Naive thymus-derived CD8-positive, alpha-beta T cell (primary cell): ENCODE measurements around the gene FSIP2. TPM values are rescaled to one million over a fixed set of nuclear protein-coding genes. Genes with fewer than 3 reads are reported as not detected.
A peak's percentile ranks its signal among the peaks of the same experiment; 100 is the strongest.

Source experiments
- ATAC-seq, 2 donors: fragments of 150-1000 bp; cut with Tn5 transposase in 1 of 2; sonication (Bioruptor Pico), chemical (Tn5 transposase) in 1 of 2; 1 replicate in 1 of 2; 2 replicates in 1 of 2; pipeline ENCODE4 v1.10.0; 2021; ENCODE audit warnings: mild to moderate bottlenecking in 2 of 2, moderate library complexity in 2 of 2
- POLR2A ChIA-PET: fragments of 350-600 bp; sonication (Branson Sonifier 250); formaldehyde crosslinking; loops from one replicate; lab custom pipeline; 2021; ENCODE audit warnings: antibody characterized with exemption; lab: Charles Lee
- DNase-seq, 10 donors: peaks; one replicate each; pipeline versions ENCODE4 v3.0.0 to v3.0.0-alpha.2; 2020 to 2022
- H3K27ac Mint-ChIP-seq, 10 donors: one replicate each; pipeline ENCODE4 v1.8.0; 2020 to 2022; ENCODE audit warnings: mild to moderate bottlenecking in 10 of 10, mixed read lengths in 10 of 10, moderate library complexity in 4 of 10, inconsistent platforms in 1 of 10
- H3K27me3 Mint-ChIP-seq, 5 donors: one replicate each; pipeline ENCODE4 v1.8.0; 2021 to 2022; ENCODE audit warnings: mixed read lengths in 5 of 5
- H3K36me3 Mint-ChIP-seq, 3 donors: one replicate each; pipeline ENCODE4 v1.8.0; 2020 to 2022; ENCODE audit warnings: mixed read lengths in 3 of 3, mild to moderate bottlenecking in 2 of 3, inconsistent platforms in 1 of 3
- H3K4me1 Mint-ChIP-seq, 4 donors: one replicate each; pipeline ENCODE4 v1.8.0; 2021 to 2022; ENCODE audit warnings: mixed read lengths in 4 of 4
- H3K4me3 Mint-ChIP-seq, 10 donors: one replicate each; pipeline ENCODE4 v1.8.0; 2020 to 2022; ENCODE audit warnings: mild to moderate bottlenecking in 10 of 10, mixed read lengths in 10 of 10, moderate library complexity in 6 of 10, inconsistent platforms in 1 of 10
- H3K9me3 Mint-ChIP-seq, 9 donors: one replicate each; pipeline ENCODE4 v1.8.0; 2020 to 2022; ENCODE audit warnings: mixed read lengths in 9 of 9, mild to moderate bottlenecking in 3 of 9, inconsistent platforms in 1 of 9, moderate library complexity in 1 of 9
- polyA plus RNA-seq, 3 donors: library from polyadenylated mRNA; unstranded; fragments of 300-500 nt; fragmentation: Illumina TruSeq; gene quantifications; one replicate each; pipeline ENCODE4 v1.2.3, GENCODE V29; 2021
- total RNA-seq, 8 experiments: library from RNA in 2 of 8; stranded (reverse) in 2 of 8; gene quantifications; one replicate each; pipeline ENCODE4 v1.2.3 and lab custom pipeline; 2021 to 2026

Gene FSIP2
- total and polyA plus RNA-seq, 5 experiments from 2014 or later = 0.01 to 0.58 (median 0.36) TPM; not detected in 2

- POLR2A ChIA-PET = no interaction called here
- H3K4me1 Mint-ChIP-seq = no peaks in the 10 kb centered on the region
- H3K4me3 Mint-ChIP-seq = no peak overlapping the region
- peaks cover 0 to 3% (median 0%) of the 10 kb centered on the region in 9 donors for H3K9me3 Mint-ChIP-seq
- DNase-seq (no peak), ATAC-seq (no peak)
- H3K27ac Mint-ChIP-seq = peak overlapping the region in 2 of 10 donors; percentile 40 to 47
- H3K36me3 Mint-ChIP-seq = no peaks in the 10 kb centered on the region
- H3K27me3 Mint-ChIP-seq = no peaks in the 10 kb centered on the region
Measured at GRCh38 chr2:185875136-185875931, 136.7 kb downstream of the FSIP2 start.

GRCh38 chr2:185876234-185876633 is 137.6 kb downstream of the FSIP2 start:
- DNase-seq = no peak
- Mint-ChIP-seq H3K4me1 (no peaks in the 10 kb centered on the region), H3K9me3 (peaks cover 0 to 8% (median 0%) of the 10 kb centered on the region in 9 donors), H3K4me3 (no peak overlapping the region), H3K36me3 (no peaks in the 10 kb centered on the region), H3K27me3 (no peaks in the 10 kb centered on the region), H3K27ac (no peak overlapping the region)
- ATAC-seq = no peak
- POLR2A ChIA-PET = no interaction called here

GRCh38 chr2:185880396-185880795 is 141.8 kb downstream of the FSIP2 start:
- ATAC-seq = no peak
- no peaks in the 10 kb centered on the region for H3K27me3 Mint-ChIP-seq
- H3K4me1 Mint-ChIP-seq = no peaks in the 10 kb centered on the region
- peaks cover 0 to 20% (median 7%) of the 10 kb centered on the region in 9 donors for H3K9me3 Mint-ChIP-seq
- H3K36me3 Mint-ChIP-seq = peaks cover 0 to 16% (median 9%) of the 10 kb centered on the region in 3 donors
- POLR2A ChIA-PET = no interaction called here
- DNase-seq = no peak
- H3K27ac Mint-ChIP-seq = no peak overlapping the region
- no peak overlapping the region for H3K4me3 Mint-ChIP-seq
